Measurements from ENCODE around the gene PPIF.

- no peak for TF ChIP-seq CTCF (IDR thresholded peaks at IDR 0.05 in 8 of 11, conservative IDR thresholded peaks at IDR 0.05 in 3 of 11)
- TF ChIP-seq POLR2A (IDR thresholded peaks at IDR 0.05) = no peak
- TF ChIP-seq POLR2AphosphoS5 (IDR thresholded peaks at IDR 0.05) = no peak
These were observed 20.3 kb downstream of the PPIF start for GRCh38 chr10:79367426-79368189.
